ENCODE results near the gene NOC4L. TPM values are rescaled to one million over a fixed set of nuclear protein-coding genes. Genes with fewer than 3 reads are reported as not detected.

Gene NOC4L
- total RNA-seq, 1 experiment from 2014 or later = 41.4 TPM

- H3K4me1 Mint-ChIP-seq = no peaks in the 10 kb centered on the region
- POLR2A ChIA-PET = no interaction called here
- CTCF ChIA-PET = interaction anchor here (1.4 to 1.8 kb wide), 3 partner anchors 14 to 246 kb away, joined by 3 to 7 read pairs (median 5); no protein-coding TSS in a partner anchor
Measured at GRCh38 chr12:132167611-132168310, 23.5 kb downstream of the NOC4L start.

GRCh38 chr12:132168311-132169031 is 24.2 kb downstream of the NOC4L start:
- Mint-ChIP-seq H3K9me3 (peaks cover 15% of the 10 kb centered on the region), H3K4me3 (no peak overlapping the region), H3K4me1 (no peaks in the 10 kb centered on the region), H3K36me3 (no peaks in the 10 kb centered on the region), H3K27ac (no peak overlapping the region), H3K27me3 (ENCODE audit: low read depth) (peaks cover 25% of the 10 kb centered on the region)
- no peak for TF ChIP-seq USF1 (CRISPR knock-in tag; IDR thresholded peaks at IDR 0.05)
- TF ChIP-seq CDX4 (CRISPR knock-in tag; IDR thresholded peaks at IDR 0.05; ENCODE audit: borderline replicate concordance) = no peak
- TF ChIP-seq NR3C1 (CRISPR knock-in tag; conservative IDR thresholded peaks at IDR 0.05; ENCODE audit: low read depth) = no peak
- TF ChIP-seq NR1H2 (CRISPR knock-in tag; IDR thresholded peaks at IDR 0.05) = no peak
- TF ChIP-seq ZNF671 (CRISPR knock-in tag; IDR thresholded peaks at IDR 0.05) = no peak
- TF ChIP-seq ZBTB43 (CRISPR knock-in tag; IDR thresholded peaks at IDR 0.05) = no peak
- no peak for TF ChIP-seq JUN (CRISPR knock-in tag; IDR thresholded peaks at IDR 0.05)
- DNase-seq (ENCODE audit: low spot score) (peak; percentile 8), ATAC-seq (no peak)
- POLR2A ChIA-PET = no interaction called here
- CTCF ChIA-PET = interaction anchor here (1.4 to 1.8 kb wide), 3 partner anchors 15 to 246 kb away, joined by 3 to 7 read pairs (median 5); no protein-coding TSS in a partner anchor

More at GRCh38 chr12:132167611-132168310, 23.5 kb downstream of the NOC4L start:
- TF ChIP-seq CBFB (CRISPR knock-in tag; IDR thresholded peaks at IDR 0.05; ENCODE audit: low read depth) (no peak), ZNF671 (CRISPR knock-in tag; IDR thresholded peaks at IDR 0.05) (no peak), ATF3 (CRISPR knock-in tag; conservative IDR thresholded peaks at IDR 0.05) (no peak), NR1H2 (CRISPR knock-in tag; IDR thresholded peaks at IDR 0.05) (no peak), SOX15 (CRISPR knock-in tag; IDR thresholded peaks at IDR 0.05) (no peak), GTF2I (CRISPR knock-in tag; conservative IDR thresholded peaks at IDR 0.05) (no peak), ERG (CRISPR knock-in tag; IDR thresholded peaks at IDR 0.05) (no peak), RORB (CRISPR knock-in tag; IDR thresholded peaks at IDR 0.05) (no peak), ZNF416 (CRISPR knock-in tag; IDR thresholded peaks at IDR 0.05) (no peak), JAZF1 (CRISPR knock-in tag; IDR thresholded peaks at IDR 0.05) (no peak), ZNF121 (CRISPR knock-in tag; IDR thresholded peaks at IDR 0.05) (no peak), E2F1 (CRISPR knock-in tag; IDR thresholded peaks at IDR 0.05) (no peak), MYBL2 (CRISPR knock-in tag; IDR thresholded peaks at IDR 0.05) (no peak), TEAD1 (CRISPR knock-in tag; IDR thresholded peaks at IDR 0.05) (no peak), FOXP4 (CRISPR knock-in tag; IDR thresholded peaks at IDR 0.05) (no peak), NFYB (CRISPR knock-in tag; conservative IDR thresholded peaks at IDR 0.05; ENCODE audit: low read depth) (no peak), ZNF396 (CRISPR knock-in tag; IDR thresholded peaks at IDR 0.05; ENCODE audit: borderline replicate concordance) (no peak), SMAD4 (CRISPR knock-in tag; IDR thresholded peaks at IDR 0.05) (no peak), PRRX2 (CRISPR knock-in tag; IDR thresholded peaks at IDR 0.05) (no peak), FOXP1 (CRISPR knock-in tag; IDR thresholded peaks at IDR 0.05; ENCODE audit: borderline replicate concordance) (no peak)
- DNase-seq (ENCODE audit: low spot score) (peak; percentile 12), ATAC-seq (no peak)
- peaks cover 15% of the 10 kb centered on the region for H3K9me3 Mint-ChIP-seq
- no peak overlapping the region for H3K27ac Mint-ChIP-seq
- H3K4me3 Mint-ChIP-seq = no peak overlapping the region
- H3K27me3 Mint-ChIP-seq (ENCODE audit: low read depth) = peaks cover 20% of the 10 kb centered on the region
- H3K36me3 Mint-ChIP-seq = no peaks in the 10 kb centered on the region
